Caco-2 (cell line): ENCODE results near the gene PPP2R5D. TPM values are rescaled to one million over a fixed set of nuclear protein-coding genes. Genes with fewer than 3 reads are reported as not detected.

Experiments used
- BruUV-seq: library from RNA; stranded (reverse); fragments of 400-500 nt; replicated peaks from 2 replicates; lab custom pipeline; 2021; lab: Mats Ljungman, UMichigan
- CTCF ChIA-PET: fragments of 300-600 bp; sonication (Branson Sonifier 250); formaldehyde crosslinking; loops from one replicate; lab custom pipeline; 2022; ENCODE audit warnings: antibody characterized with exemption; lab: Charles Lee
- POLR2A ChIA-PET: fragments of 300-600 bp; sonication (Branson Sonifier 250); formaldehyde crosslinking; loops from one replicate; lab custom pipeline; 2022; ENCODE audit warnings: antibody characterized with exemption; lab: Charles Lee
- DNase-seq, 2 experiments: peaks; one replicate each; pipeline versions ENCODE4 v3.0.0 to v3.0.0-alpha.2; 2020 to 2022
- H3K27me3 ChIP-seq: replicated peaks from 2 replicates; pipeline ENCODE4 v1.6.0; 2011; ENCODE audit warnings: low read length; ENCODE audit not compliant: control insufficient read depth, insufficient read depth
- H3K36me3 ChIP-seq: 2 replicates; pipeline ENCODE4 v1.5.1; 2011; ENCODE audit warnings: low read length; ENCODE audit not compliant: control insufficient read depth, insufficient read depth
- H3K4me1 ChIP-seq: fragments of 250-450 bp; sonication (Bioruptor Pico); 2 replicates; pipeline ENCODE4 v1.5.1; 2020; ENCODE audit warnings: mild to moderate bottlenecking
- H3K4me3 ChIP-seq: 2 replicates; pipeline ENCODE4 v1.5.1; 2011; ENCODE audit warnings: low read depth, mild to moderate bottlenecking, control low read depth, low read length
- H3K9me3 ChIP-seq: fragments of 250-450 bp; sonication (Bioruptor Pico); 2 replicates; pipeline ENCODE4 v1.5.1; 2020; ENCODE audit warnings: mild to moderate bottlenecking, moderate library complexity
- H3K27ac Mint-ChIP-seq: one replicate; pipeline ENCODE4 v1.8.0; 2022; ENCODE audit warnings: mixed read lengths; ENCODE audit not compliant: unreplicated experiment
- H3K27me3 Mint-ChIP-seq: one replicate; pipeline ENCODE4 v1.8.0; 2022; ENCODE audit warnings: mixed read lengths; ENCODE audit not compliant: insufficient read depth, unreplicated experiment
- H3K36me3 Mint-ChIP-seq: one replicate; pipeline ENCODE4 v1.8.0; 2022; ENCODE audit warnings: mild to moderate bottlenecking, mixed read lengths; ENCODE audit not compliant: insufficient read depth, unreplicated experiment
- H3K4me1 Mint-ChIP-seq: one replicate; pipeline ENCODE4 v1.8.0; 2022; ENCODE audit warnings: low read depth, mixed read lengths; ENCODE audit not compliant: unreplicated experiment
- H3K4me3 Mint-ChIP-seq: one replicate; pipeline ENCODE4 v1.8.0; 2022; ENCODE audit warnings: mild to moderate bottlenecking, moderate library complexity, mixed read lengths; ENCODE audit not compliant: unreplicated experiment
- H3K9me3 Mint-ChIP-seq: one replicate; pipeline ENCODE4 v1.8.0; 2022; ENCODE audit warnings: mixed read lengths; ENCODE audit not compliant: unreplicated experiment
- intact Hi-C: fragments of 100-400 bp; cut with micrococcal nuclease; formaldehyde crosslinking; loops from one replicate; pipeline ENCODE4 v1.10.0; 2022; ENCODE audit not compliant: unreplicated experiment
- total RNA-seq: library from RNA; stranded (reverse); gene quantifications from 2 replicates; pipeline ENCODE4 v1.2.3, GENCODE V29; 2022
- TF ChIP-seq, protein P1 (sequence below), 2 experiments: fragments of 200-600 bp in 1 of 2; IDR thresholded peaks; 1 replicate in 1 of 2; 2 replicates in 1 of 2; pipeline versions ENCODE4 v1.5.1 to v1.8.0; 2011 to 2022; ENCODE audit warnings: antibody characterized with exemption in 1 of 2, control low read depth in 1 of 2, inconsistent platforms in 1 of 2, low read depth in 1 of 2, low read length in 1 of 2, mild to moderate bottlenecking in 1 of 2, moderate library complexity in 1 of 2; ENCODE audit not compliant: insufficient read depth in 1 of 2, severe bottlenecking in 1 of 2, unreplicated experiment in 1 of 2

PPP2R5D gene
- total RNA-seq, 1 experiment from 2014 or later = 45.0 TPM

DNA sequence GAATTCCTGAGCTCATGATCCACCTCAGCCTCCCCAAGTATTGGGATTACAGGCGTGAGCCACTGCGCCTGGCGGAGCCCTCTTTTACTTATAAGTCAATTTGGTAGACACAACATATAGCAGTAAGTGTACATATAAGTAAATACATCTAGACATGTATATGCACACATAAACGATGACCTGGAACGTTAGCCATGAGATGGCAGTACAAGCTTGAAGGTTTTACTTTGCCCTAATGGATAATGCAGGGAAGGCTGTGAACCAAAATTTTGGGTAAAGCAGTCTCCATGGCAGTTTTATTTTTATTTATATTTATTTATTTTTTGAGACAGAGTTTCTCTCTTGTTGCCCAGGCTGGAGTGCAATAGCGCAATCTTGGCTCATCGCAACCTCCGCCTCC is 26.2 kb upstream of the PPP2R5D start:
- POLR2A ChIA-PET = no interaction called here
- DNase-seq = no peak
- Histone ChIP-seq H3K36me3 (no peaks in the 10 kb centered on the region), H3K4me1 (no peaks in the 10 kb centered on the region), H3K27me3 (no peaks in the 10 kb centered on the region), H3K9me3 (no peaks in the 10 kb centered on the region), H3K4me3 (no peak overlapping the region)
- Mint-ChIP-seq H3K36me3 (peaks cover 10% of the 10 kb centered on the region), H3K9me3 (no peaks in the 10 kb centered on the region), H3K4me3 (no peak overlapping the region), H3K4me1 (peaks cover 8% of the 10 kb centered on the region), H3K27me3 (no peaks in the 10 kb centered on the region), H3K27ac (no peak overlapping the region)
- BruUV-seq = no TSS peak
- intact Hi-C loops = no loop called here
- TF ChIP-seq, protein P1, sequence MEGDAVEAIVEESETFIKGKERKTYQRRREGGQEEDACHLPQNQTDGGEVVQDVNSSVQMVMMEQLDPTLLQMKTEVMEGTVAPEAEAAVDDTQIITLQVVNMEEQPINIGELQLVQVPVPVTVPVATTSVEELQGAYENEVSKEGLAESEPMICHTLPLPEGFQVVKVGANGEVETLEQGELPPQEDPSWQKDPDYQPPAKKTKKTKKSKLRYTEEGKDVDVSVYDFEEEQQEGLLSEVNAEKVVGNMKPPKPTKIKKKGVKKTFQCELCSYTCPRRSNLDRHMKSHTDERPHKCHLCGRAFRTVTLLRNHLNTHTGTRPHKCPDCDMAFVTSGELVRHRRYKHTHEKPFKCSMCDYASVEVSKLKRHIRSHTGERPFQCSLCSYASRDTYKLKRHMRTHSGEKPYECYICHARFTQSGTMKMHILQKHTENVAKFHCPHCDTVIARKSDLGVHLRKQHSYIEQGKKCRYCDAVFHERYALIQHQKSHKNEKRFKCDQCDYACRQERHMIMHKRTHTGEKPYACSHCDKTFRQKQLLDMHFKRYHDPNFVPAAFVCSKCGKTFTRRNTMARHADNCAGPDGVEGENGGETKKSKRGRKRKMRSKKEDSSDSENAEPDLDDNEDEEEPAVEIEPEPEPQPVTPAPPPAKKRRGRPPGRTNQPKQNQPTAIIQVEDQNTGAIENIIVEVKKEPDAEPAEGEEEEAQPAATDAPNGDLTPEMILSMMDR (IDR thresholded peaks at IDR 0.05; ENCODE audit: insufficient read depth in 1 of 2, low read depth in 1 of 2, low read length in 1 of 2, severe bottlenecking in 1 of 2, unreplicated experiment in 1 of 2) = no peak
- CTCF ChIA-PET = interaction anchor here (0.6 kb wide), 1 partner anchor 13 kb away, joined by 5 read pairs; no protein-coding TSS in a partner anchor

DNA sequence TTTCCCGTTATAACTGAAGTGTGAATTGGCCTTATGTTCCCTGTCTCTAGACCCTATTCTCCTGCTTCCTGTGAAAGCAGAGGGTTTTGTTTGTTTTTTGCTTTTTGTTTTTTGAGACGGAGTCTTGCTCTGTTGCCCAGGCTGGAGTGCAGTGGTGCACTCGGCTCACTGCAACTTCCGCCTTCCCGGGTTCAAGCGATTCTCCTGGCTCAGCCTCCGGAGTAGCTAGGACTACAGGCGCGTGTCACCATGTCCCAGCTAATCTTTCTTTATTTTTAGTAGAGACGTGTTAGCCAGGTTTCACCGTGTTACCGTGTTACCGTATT is 24.5 kb upstream of the PPP2R5D start:
- POLR2A ChIA-PET = interaction anchor here (1.6 kb wide), 1 partner anchor 30 kb away, joined by 11 read pairs; the partner anchor contains the start of gene CNPY3

DNA sequence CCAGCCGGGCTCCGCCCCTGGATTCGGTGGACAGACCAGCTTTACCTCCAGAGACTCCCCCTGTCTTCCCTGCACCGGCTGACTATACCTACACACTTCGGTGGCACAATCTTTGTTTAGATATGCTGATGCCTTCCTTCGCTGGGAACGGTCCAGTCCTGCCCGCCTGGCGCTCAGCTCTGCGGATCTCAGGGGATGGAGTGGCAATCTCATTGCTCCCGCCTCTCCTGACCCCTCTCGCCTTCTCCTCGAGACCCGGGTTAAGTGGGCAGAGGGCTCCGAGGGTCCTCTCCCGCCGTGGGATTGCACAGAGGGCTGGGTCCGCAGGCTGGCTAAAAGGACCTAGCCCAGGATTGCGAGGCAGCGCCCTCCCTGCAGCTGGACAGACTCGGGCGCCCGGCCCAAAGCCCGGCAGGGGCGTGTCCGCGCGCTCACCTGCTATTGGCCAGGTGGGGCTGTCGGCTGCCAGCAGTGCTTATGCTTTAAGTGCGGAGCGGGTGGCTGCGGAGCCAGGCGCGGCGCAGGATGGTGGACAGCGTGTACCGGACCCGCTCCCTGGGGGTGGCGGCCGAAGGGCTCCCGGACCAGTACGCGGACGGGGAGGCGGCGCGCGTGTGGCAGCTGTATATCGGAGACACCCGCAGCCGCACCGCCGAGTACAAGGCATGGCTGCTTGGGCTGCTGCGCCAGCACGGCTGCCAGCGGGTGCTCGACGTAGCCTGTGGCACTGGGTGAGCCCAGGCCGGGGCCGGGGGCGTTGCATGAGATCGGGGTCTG is 23.9 kb upstream of the PPP2R5D start, which contains the start of gene GNMT:
TSS of gene GNMT (plus strand) at position 512 of the 777 bp plus-strand sequence. CDS start at position 526, 14 bp downstream.
- H3K36me3 ChIP-seq = no peaks in the 10 kb centered on the region

More for the DNA sequence above, 24.5 kb upstream of the PPP2R5D start:
- Mint-ChIP-seq H3K27me3 (no peaks in the 10 kb centered on the region), H3K9me3 (no peaks in the 10 kb centered on the region), H3K27ac (peak overlapping the region; percentile 59), H3K36me3 (peaks cover 10% of the 10 kb centered on the region), H3K4me1 (peaks cover 8% of the 10 kb centered on the region), H3K4me3 (peak overlapping the region; percentile 93)
- Histone ChIP-seq H3K36me3 (no peaks in the 10 kb centered on the region), H3K4me3 (peak overlapping the region; percentile 47), H3K9me3 (no peaks in the 10 kb centered on the region), H3K4me1 (no peaks in the 10 kb centered on the region), H3K27me3 (no peaks in the 10 kb centered on the region)
- BruUV-seq = no TSS peak
- TF ChIP-seq, protein P1 (IDR thresholded peaks at IDR 0.05; ENCODE audit: insufficient read depth in 1 of 2, low read depth in 1 of 2, low read length in 1 of 2, severe bottlenecking in 1 of 2, unreplicated experiment in 1 of 2) = no peak
- no peak for DNase-seq
- CTCF ChIA-PET = interaction anchor here (0.5 to 1.0 kb wide), 3 partner anchors 19 to 653 kb away, joined by 3 to 4 read pairs (median 4); partner anchors contain the start of gene PEX6
- intact Hi-C loops = loop anchor here (1.0 kb wide), 2 partner anchors 31 to 59 kb away; partner anchors contain the start of gene CNPY3

More for the DNA sequence above, 23.9 kb upstream of the PPP2R5D start, which contains the start of gene GNMT:
- no peaks in the 10 kb centered on the region for H3K27me3 Mint-ChIP-seq
- BruUV-seq = no TSS peak
- Histone ChIP-seq H3K9me3 (no peaks in the 10 kb centered on the region), H3K4me1 (no peaks in the 10 kb centered on the region), H3K27me3 (no peaks in the 10 kb centered on the region), H3K4me3 (peak within 1 kb of the TSS; percentile 47)
- peak within 1 kb of the TSS; percentile 93 for H3K4me3 Mint-ChIP-seq
- peaks cover 8% of the 10 kb centered on the region for H3K4me1 Mint-ChIP-seq
- CTCF ChIA-PET = interaction anchor here (0.5 to 1.0 kb wide), 3 partner anchors 18 to 653 kb away, joined by 3 to 4 read pairs (median 4); partner anchors contain the start of gene PEX6
- peak within 1 kb of the TSS; percentile 59 for H3K27ac Mint-ChIP-seq
- POLR2A ChIA-PET = interaction anchor here (0.6 to 1.6 kb wide), 2 partner anchors 18 to 31 kb away, joined by 4 to 11 read pairs; partner anchors contain the start of gene CNPY3
- H3K36me3 Mint-ChIP-seq = peaks cover 10% of the 10 kb centered on the region
- intact Hi-C loops = loop anchor here (1.0 kb wide), 2 partner anchors 31 to 59 kb away; partner anchors contain the start of gene CNPY3
- TF ChIP-seq, protein P1 (IDR thresholded peaks at IDR 0.05; ENCODE audit: insufficient read depth in 1 of 2, low read depth in 1 of 2, low read length in 1 of 2, severe bottlenecking in 1 of 2, unreplicated experiment in 1 of 2) = peak in 1 of 2 experiments; percentile 11
- H3K9me3 Mint-ChIP-seq = no peaks in the 10 kb centered on the region
- peak; percentile 76 to 84 for DNase-seq
